ENCODE results near the gene PSMG2. TPM values are rescaled to one million over a fixed set of nuclear protein-coding genes. Genes with fewer than 3 reads are reported as not detected.
"Not testable (repeated sequence)": the region's sequence is repeated elsewhere in the genome, so short reads cannot be mapped to it uniquely, and the experiment has no call there.

PSMG2 gene
- polyA plus RNA-seq, 10 donors = 47.1 to 56.7 (median 52.4) TPM

DNA sequence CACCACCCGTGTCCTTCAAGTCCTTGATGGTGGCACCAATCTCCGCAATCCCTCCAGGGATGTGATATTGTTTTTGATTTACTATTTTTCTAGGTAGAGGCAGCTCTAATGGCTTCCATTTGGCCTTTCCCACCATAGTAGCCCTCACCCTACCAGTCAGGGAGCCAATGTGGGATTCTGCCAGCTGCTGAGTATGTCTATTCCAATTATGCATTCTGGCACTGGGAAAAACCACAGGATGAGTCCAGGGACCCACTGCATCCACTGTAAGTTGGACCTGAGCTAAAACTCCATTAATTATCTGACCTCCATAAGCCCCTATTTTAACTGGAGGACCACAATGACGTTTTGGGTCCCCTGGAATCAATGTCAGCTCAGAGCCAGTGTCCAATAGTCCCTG is 55.7 kb downstream of the PSMG2 start:
- DNase-seq = not testable (repeated sequence)

DNA sequence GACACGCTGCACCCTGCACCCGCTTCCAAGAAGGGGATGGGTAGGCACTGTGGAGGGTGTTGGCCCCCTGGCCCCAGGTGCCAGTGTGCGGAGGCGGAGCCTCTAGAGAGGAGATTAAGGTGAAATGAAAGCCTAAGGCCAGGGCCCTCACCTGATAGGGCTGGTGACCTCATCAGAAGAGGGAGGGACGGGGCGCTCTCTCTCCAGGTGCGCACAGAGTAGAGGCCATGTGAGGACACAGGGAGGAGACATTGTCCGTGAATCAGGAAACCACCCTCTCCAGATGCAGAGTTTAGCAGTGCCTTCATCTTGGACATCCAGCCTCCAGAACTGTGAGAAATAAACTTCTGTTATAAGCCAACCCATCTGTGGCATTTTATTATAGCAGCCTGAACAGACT is 62.3 kb downstream of the PSMG2 start:
- DNase-seq = no peak

DNA sequence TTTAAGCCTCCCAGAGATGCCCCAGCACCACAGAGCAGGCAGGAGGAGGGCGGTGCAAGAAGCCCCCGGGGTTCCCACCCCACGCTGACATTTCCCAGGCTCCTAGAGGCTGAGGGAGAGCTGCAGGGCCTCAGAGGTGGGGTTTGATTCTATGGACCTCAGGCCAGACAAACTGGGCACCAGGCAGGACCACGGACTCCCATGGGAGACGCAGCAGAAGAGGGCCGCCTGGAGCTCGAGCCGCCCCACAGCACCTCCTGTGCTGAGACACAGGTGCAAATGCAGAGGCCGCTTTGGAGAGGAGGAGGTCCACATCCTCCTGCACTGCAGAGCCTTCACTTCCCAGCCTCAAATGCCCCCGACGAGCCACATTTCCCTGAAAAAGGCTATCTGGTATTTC is 62.7 kb downstream of the PSMG2 start:
- DNase-seq = no peak

DNA sequence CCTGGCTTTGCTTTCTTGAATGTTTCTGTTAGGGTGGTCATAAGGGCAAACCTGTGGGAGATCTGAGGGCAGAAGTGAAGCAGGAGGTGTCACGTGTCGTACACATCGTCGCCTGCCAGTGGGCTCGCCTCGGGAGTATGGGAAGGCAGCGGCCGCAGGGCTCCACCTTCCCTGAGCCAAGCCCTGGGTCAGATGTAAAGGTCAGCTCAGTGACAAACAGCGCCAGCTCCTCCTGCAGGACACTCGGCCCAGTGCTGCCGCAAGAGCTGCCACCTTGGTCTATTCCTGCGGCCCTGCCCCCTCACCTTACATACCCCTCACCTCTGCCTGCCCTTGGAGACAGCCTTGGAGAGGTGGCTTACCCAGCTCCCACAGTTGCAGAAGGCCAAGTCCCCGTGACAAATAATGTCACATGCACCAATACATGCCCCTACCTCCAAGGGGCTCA is 64.2 kb downstream of the PSMG2 start:
- DNase-seq = no peak

DNA sequence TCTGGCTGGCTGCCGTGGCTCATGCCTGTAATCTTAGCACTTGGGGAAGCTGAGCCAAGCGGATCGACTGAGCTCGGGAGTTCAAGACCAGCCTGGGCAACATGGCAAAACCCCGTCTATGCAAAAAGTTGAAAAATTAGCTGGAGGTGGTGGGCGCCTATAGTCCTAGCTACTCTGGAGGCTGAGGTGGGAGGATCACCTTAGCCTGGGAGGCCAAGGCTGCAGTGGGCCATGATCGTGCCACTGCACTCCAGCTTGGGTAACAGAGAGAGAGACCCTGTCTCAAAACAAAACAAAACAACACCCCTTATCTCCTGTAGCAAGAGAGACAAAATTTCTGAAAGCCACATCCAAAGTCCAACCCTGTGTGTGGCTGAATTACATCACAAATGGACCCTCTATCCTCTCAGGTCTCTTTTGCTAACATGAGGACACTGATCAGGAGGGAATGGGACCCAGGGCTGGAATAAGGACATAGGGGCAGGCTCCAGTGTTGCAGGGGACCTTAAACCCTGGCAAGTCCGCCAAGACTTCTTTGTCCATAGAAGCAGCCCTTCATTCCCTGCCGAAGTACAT is 64.8 kb downstream of the PSMG2 start:
- DNase-seq = no peak

DNA sequence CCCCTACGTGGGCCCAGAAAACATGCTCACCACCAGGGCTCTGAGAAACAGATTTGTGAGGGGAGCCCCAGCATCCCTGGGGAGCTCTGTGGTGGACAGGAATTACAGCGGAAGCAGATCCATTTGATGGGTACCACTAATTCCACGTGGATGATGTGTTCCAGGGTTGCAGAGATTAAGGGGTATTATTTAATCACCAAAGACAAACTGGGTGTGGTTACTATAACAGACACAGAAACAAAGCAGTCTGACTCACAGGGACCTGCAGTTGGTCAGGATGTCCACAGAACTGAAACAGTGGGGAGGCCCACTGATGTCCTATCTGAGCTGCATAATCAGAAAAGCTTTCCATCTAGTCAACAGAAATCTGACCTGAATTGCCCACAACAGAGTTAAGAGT is 65.8 kb downstream of the PSMG2 start:
- no peak for DNase-seq

DNA sequence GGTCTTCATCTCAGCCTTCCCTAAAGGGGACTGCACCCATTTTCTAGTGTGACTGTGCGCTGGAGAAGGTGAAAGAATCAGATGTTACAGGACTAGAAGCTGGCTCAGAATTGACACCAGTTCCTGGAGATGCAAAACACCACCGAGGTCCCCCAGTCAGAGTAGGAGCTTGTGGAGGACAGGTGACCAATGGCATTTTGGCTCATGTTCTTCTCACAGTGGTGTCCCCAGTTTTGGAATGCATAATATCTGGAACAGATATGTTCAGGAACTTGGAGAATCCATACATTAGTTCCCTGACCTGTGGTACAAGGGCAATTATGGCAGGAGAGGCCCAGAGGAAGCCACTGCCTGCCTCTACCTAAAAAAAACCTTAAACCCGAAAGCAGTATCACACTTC is 66.3 kb downstream of the PSMG2 start:
- DNase-seq = no peak

DNA sequence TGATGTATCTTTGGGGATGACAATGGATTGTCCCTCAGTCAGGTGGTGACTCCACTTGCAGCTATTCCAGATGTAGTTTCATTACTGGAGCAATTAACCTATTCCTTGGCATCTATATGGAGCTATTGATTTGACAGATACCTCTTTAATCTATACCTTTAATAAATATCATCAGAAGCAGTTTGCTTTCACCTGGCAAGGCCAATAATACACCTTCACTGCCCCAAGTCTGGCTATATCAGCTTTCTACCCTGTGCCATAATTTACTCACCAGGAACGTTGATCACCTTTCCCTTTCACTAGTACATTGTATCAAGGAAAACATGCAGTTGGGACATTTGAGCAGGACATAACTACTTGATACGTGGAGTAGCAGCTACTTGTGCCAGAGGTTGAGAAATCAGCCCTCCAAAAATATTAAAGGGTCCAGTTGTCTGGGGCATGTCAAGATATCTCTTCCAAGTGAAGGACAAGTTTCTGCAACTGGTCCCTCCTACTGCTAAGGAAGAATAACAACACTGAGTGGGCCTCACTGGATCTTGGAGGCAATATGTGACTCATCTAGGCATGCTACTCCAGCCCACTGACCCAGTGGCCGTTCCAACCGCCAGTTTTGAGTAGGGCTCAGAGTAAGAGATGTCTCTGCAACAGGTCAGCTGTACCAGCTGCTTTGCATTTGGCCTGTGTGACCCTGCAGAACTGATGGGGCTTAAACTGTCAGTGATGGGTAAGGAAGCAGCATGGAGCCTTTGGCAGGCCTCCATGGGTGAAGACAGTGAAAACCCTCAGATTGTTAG is 67.0 kb downstream of the PSMG2 start:
- no peak for DNase-seq

DNA sequence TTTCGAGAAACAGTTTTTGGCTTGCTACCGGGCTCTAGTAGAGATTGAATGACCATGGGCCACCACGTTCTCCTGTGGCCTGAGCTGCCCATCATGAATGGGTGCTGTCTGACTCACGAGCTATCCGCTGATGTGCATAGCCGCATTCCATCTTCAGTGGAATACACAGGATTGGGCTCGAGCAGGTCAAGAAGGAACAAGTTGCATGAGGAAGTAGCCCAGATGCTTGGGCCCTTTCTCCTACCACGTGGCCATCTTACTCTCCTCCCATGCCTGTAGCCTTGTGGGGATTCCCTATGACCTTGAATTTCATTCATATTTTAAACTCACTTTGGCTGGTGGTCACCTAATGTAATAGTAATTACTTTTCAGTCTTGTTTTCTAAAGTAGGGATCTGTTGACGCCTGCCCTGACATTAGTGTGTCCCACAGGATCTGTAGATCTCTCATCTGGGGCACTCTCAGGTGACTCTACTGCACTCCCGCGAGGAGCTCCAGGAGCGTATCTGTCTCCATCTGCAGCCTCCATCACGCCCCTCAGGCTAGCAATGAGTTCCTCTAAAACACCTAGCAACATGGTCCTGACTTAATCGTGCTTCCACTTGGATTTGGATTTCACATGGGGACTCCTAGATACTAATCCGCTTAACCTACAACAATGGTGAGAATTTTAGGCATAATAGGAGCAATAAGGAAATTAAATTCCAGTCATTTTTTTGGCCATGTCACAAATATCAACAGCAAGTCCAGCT is 67.8 kb downstream of the PSMG2 start:
- DNase-seq = no peak

DNA sequence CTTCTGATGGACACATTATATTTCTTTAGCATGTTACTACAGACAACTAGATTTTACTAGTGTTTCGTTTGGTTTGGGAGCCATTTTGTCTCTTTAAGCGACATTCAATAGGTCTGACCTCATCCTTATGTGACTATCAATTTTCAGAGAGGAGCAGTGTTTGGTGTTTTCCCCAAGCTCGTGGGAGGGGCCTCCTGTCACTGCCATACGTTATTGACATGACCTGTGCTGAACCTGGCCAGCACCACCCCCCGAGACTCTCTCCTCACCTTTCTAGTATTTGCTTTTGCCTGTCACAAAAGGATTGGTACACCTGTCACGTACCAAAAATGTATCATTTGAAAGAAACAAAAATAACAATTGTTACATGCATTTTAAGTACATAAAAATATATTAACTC is 69.3 kb downstream of the PSMG2 start:
- no peak for DNase-seq

DNA sequence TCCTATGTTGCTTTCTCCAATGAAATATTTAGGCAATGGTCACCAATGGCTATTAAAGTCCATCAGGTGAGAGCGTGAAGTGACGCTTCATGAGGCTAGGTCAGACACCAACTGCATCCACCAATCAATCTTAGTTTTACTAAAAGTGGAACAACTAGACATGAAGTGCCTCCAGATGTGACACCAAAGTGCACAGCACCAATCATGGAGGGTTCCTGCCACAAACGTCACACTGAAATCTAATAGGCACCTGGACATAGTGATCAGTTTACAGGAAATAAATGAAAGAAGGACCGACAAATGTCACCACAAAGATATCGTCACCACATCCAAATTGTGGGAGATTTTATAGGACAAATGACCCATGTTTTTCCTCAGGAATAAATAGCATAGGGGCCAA is 70.5 kb downstream of the PSMG2 start:
- DNase-seq = no peak

DNA sequence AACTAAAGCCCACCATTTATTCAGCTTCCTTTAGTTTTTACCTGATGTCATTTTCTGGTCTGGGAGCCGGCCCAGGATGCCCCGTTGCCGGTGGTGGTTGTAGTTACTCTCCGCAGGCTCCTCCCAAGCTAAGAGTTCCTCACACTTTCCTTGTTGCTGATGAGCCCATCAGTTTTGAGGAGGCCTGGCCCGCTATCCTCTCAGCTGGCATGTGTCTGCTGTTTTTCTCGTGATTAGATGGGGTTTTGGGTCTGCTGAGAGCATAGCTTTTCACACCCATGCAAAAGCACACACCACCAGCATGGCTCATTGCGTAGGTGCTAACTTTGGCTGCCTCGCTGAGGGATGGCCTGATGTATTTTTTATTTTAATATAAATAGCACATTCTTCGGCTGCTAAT is 72.1 kb downstream of the PSMG2 start:
- no peak for DNase-seq

Other genes starting within 250 kb of the PSMG2 start
- gene SPIRE1, start 44.9 kb upstream of the PSMG2 start, polyA plus RNA-seq (ENCODE audit: insufficient read length in 10 of 10) = 10 to 100 TPM in 9 of 10 donors, 1 to 10 TPM in 1; 9.7 to 16.7 (median 13.8) TPM
- 1 to 10 TPM; 4.5 to 7.6 (median 5.8) TPM for gene CEP76, start 319 bp upstream of the PSMG2 start, polyA plus RNA-seq (ENCODE audit: insufficient read length in 10 of 10)
- gene PTPN2, start 181.2 kb downstream of the PSMG2 start, polyA plus RNA-seq (ENCODE audit: insufficient read length in 10 of 10) = 10 to 100 TPM; 21.4 to 37.7 (median 30.2) TPM
- 10 to 100 TPM; 24.1 to 32.4 (median 28.1) TPM for gene SEH1L, start 245.0 kb downstream of the PSMG2 start, polyA plus RNA-seq (ENCODE audit: insufficient read length in 10 of 10)

Data from muscle of back (tissue), 11 donors.